Islet of Langerhans (tissue), 1 donor: ENCODE data around the gene GTF3C1.
"Not testable (repeated sequence)": the region's sequence is repeated elsewhere in the genome, so short reads cannot be mapped to it uniquely, and the experiment has no call there.

Source experiments
- FAIRE-seq: peaks from one replicate; lab custom pipeline; 2011; peaks lifted over from hg19 to GRCh38; lab: Jason Lieb, UNC

The GTF3C1 gene

GRCh38 chr16:27462846-27463682 is 86.6 kb downstream of the GTF3C1 start:
- FAIRE-seq: no peak

DNA sequence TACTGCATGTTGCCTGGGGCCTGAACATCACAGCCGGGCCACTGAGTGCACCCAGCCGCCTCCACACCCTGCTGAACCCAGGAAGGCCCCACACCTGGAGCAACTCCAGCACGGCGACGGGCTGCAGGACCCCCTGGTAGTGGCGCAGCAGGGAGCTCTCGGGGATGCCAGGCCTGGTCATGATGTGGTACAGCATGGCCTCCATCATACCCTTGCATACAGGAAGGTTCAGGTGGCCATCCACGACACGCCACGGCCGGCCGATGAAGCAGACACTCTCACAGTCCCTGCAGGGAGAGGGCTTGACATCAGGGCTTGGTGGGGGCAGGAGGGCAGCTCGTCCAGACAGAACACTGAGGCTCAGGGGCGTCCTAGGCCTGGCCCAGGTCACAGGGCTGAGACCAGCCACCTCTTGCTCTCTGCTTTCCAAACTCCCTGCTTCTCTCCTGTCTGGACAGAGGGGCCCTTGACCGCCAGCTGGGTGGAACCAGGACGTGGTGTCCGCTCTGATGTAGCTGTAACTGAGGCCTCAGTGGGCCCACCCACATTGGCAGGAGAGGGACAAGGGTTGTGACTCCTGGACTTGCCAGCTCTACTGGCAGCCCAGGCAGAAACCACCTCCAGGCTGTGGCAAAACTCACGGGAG is 87.4 kb downstream of the GTF3C1 start:
- no peak for FAIRE-seq

- FAIRE-seq: no peak
Observed at GRCh38 chr16:27461483-27462171, 88.1 kb downstream of the GTF3C1 start.

DNA sequence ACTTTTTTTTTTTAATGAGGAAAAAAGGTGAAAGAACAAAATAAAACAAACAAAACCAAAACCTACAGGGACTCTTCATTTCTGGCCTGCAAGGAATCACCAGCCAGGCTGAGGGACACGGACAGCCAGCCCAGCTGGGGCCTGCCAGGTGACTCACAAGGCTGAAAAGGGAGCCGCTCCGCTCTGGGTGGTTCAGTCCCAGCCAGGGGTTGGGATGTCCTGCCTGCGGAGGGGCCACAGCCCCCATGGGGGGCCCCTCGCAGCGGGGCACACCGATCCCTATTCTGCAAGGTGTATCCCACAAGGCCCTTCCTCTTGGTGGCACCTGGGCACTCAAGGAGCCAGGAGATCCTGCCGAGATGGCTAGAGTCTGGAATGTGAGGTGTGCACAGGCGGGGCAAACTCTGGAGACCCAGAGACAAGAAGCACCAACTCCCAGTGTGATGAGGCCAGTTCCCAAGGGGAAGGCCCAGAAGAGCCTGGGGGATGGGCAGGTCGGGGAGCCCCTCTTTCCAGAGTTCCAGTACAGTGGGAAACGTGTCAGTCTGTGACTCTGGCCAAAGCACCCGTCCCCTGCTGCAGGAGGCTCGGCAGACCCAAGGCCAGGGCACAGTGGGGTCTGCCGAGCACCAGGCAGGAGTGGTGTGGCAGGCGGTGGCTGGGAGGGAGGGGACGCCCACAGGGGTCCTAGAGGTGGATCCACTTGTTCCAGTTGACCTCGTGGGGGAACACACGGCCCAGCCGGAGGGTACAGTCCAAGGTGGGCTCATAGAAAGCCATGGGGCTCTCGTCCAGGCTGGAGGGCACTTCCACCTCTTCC is 88.8 kb downstream of the GTF3C1 start:
- no peak for FAIRE-seq

DNA sequence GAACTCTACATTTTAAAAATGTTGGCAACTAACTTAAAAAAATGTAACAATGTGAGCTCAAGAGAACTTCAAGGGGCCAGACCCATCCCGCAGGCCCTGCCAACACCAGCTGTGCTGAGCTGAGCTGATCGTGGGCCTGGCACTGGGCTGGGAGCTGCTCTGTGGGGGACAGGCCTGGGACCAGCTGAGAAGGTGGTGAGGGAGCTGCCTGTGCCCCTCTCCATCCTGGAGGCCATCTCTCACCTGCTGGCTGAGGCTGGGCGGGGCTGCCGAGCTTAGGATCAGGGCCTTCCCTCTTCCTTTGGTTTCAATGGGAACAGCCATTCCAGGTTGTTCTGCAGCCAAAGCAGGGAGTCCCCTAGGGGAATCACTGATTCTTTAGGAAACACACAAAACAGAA is 89.5 kb downstream of the GTF3C1 start:
- no peak for FAIRE-seq

DNA sequence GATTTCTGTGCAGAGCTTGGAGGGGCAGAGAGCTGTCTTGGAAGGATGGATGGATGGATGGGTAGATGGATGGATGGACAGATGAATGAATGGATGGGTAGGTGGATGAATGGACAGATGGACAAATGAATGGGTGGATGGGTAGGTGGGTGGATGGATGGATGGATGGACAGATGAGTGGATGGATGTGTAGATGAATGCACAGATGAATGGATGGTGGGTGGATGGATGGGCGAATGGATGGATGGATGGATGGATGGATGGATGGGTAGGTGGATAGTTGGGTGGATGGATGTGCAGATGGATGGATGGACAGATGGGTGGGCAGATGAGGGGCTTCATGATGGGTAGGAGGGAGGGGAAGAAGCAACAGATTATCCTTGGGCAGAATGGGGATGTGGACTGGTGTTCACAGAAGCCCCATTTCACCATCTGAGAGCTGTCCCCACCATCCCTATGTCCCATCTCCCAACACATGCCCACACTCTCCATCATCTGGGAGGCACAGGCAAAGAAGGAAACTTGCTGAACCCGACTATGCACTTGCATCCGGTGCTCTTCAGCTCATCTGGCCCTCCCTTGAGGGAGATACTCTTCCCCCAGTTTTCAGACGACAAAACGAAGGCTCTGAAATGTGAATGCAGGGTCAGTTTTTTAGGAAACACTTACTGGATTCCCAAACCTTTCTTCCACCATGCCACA is 90.6 kb downstream of the GTF3C1 start:
- FAIRE-seq: no peak

DNA sequence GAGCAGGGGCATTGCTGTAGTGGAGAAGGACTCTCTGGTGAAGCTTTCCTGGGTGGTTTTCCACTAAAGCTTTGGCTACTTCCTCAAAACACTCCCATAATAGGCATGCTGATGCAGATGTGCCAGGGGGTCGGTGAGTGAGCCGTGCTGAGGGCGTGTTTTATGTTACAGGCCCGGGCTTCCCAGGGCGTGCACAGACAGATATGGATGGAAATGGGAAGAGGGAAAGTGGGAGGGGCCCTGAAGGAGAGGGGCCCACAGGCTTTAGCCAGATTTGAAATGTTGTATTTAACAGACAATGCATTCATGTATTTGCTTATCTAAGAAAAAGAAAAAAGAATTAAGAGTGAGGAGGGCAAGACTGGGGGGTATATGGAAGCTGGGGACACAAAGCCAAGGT is 91.5 kb downstream of the GTF3C1 start:
- FAIRE-seq: no peak

- FAIRE-seq: not testable (repeated sequence)
Observed at GRCh38 chr16:27457605-27457900, 92.2 kb downstream of the GTF3C1 start.

GRCh38 chr16:27455700-27456099 is 94.0 kb downstream of the GTF3C1 start:
- FAIRE-seq: no peak

DNA sequence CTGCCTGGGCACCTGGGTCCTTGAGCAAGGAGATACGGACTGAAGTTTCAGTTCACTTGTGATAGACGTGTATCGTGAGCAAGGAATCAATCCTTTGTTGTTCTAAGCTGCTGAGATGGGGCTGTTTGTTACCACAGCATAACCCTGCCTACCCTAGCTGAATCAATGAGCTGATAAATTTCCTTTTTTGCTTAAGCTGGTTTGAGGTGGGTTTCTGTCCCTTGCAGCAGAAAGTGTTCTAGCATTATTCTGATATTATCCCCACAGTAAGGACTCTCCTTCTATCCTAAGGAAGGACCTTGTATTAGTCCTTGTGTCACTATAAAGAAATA is 96.3 kb downstream of the GTF3C1 start:
- FAIRE-seq: no peak

GRCh38 chr16:27452569-27453493 is 96.9 kb downstream of the GTF3C1 start:
- FAIRE-seq: no peak

DNA sequence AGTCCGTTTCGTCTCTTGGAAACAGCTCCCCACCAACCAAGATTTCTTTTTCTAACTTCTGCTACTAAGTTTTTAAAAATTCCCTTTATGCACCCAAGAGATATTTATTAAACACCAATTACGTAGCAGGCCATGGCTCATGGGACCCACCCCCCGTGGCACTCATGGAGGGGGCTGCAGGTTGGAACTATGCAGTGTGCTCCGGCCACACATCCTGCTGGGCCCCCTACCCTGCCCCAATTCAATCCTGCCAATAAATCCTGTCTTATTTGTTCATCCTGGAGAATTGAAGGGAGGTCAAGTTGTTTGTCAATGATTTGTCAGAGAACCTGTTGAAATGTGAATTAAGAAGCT is 99.5 kb downstream of the GTF3C1 start:
- FAIRE-seq: no peak

GRCh38 chr16:27449434-27450195 is 100.1 kb downstream of the GTF3C1 start:
- FAIRE-seq: no peak

GRCh38 chr16:27448532-27449433 is 100.9 kb downstream of the GTF3C1 start:
- FAIRE-seq: no peak

DNA sequence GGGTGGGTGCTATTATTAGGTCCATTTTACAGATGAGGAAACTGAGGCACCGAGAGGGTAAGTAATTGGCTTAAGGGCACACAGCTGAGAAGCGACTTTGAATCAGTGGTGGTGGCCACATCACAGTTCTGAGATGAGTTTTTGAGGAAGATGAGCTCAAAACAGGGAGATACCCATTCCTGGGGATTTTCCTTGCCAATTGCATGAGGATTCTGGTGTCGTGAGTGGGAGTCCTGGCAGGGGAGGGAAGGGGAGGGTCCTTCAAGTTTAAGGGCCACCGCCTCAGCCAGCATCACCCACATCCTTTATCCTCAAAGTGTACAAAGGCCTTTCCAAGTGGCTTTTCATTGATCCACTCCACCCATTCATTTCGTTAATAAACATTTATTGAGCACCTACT is 102.4 kb downstream of the GTF3C1 start:
- FAIRE-seq: no peak

DNA sequence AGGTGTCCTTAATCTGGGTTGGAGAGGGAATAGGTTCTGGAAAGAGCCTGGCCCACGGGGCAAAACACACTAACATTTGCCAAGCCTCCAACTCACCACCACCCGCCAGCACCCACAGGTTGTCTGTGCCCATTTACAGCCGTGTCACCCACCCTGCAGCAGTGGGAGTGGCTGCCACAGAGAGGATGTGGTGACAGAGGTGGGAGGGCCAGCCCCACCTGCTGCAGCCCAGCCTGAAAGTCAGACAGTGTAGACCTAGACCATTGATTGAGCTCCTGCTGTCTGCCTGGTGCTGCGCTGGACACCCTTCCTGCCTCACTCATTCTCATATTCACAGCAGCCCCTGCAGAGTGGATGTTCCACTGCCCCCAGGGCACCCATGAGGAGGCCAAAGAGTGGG is 103.0 kb downstream of the GTF3C1 start:
- FAIRE-seq: no peak

DNA sequence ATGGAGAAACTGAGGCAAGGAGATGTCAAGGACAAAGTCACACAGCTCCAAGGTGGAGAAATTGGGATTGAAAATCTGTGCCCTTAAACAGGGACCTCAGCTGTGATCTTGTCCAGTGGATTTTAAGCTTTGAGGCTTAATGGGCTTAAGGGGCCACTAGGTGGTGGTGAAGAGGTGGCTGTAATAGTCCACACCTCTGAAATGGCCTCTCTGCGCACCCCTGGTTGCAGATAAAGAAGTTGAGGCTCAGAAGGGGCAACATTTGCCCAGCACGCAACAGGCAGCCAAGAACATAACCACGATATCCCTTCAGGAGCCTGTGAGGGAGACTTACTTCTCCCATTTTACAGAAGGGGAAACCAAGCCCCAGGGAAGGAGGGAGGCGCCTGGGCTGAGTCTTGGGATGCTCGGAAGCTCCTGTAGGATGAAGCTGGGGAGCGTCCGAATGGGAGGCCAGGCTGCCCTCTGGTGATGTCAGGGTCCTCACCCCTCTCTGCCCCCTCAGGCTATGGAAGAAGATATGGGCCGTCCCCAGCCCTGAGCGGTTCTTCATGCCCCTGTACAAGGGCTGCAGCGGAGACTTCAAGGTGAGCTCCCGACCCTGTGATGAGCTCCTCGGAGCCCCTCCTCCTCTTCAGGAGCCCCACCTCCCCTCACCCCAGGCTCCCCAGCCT is 104.1 kb downstream of the GTF3C1 start:
- FAIRE-seq: no peak

- FAIRE-seq: no peak
Observed at GRCh38 chr16:27444470-27444869, 105.2 kb downstream of the GTF3C1 start.

DNA sequence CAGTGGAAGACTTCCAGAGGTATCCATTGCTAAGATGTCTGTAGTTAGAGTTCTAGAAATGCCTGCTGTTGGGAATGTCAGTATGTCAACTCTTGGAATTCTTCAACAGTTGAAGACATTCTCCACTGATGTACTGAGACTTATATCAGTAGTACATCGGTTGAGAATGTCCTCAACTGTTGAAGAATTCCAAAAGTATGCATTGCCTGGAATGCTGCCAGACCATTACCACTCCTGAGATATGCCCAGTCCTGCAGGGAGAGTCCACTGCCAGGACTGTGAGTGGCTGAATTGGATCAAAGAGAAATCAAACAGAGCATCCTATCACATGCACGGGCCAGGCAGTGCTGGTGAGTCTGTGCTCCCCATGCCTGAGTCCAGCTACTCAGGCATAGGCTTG is 105.7 kb downstream of the GTF3C1 start:
- no peak for FAIRE-seq
